ENCODE measurements around the gene ATRNL1.
"Not testable (repeated sequence)": the region's sequence is repeated elsewhere in the genome, so short reads cannot be mapped to it uniquely, and the experiment has no call there.

The ATRNL1 gene

DNA sequence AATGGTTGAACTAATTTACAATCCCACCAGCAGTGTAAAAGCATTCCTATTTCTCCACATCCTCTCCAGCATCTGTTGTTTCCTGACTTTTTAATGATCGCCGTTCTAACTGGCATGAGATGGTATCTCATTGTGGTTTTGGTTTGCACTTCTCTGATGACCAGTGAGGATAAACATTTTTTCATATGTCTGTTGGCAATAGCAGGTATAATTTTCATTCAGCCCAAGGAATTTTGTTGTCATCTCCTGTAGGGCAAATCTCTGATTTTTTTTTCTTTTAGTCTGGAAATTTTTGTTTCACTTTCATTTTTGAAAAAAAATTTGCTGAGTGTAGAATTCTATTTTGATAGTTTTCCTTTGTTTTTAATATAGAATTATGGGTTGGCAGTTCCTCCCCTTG lies 114.1 kb downstream of the ATRNL1 start:
- not testable (repeated sequence) for DNase-seq (ENCODE audit: low read depth in 2 of 2)

DNA sequence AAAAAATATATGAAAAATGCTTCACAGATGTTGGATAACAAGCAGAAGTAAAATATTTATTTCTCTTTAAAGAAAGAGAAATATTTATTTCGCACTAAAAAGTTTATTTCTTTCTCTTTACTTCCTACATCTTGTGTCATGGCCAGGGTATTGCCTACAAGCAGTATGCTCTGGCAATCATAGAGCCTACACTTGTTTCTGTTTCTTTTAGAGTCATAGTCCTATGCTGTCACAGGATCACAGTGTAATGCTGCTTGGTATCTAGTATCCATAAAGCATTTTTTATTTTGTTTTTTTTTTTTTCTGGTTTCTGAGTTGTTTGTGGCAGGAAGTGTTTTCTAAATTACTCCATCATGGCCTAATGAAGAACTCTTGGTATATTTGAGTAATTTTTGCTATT lies 116.0 kb downstream of the ATRNL1 start:
- no peak for DNase-seq (ENCODE audit: low read depth in 2 of 2)

DNA sequence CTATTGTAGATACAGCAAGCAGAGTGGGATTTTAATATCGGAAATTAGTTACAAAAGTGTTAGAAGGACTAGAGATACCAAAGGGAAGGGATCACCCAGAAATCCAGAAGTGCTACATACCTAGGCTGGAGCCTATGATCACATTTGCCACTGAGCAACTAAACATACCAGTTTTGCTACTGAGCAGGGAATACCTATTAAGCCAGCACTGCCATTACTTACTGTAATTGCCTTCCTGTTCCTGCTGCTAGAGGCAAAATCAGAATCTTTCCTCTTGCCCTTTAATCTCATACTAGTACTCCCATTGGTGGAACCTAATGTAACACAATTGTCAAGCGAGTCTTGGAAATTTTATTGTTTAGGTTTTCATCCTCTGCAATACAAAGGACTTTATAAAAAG lies 121.7 kb downstream of the ATRNL1 start:
- DNase-seq (ENCODE audit: low read depth in 2 of 2) = no peak

- no peak for DNase-seq (ENCODE audit: low read depth in 2 of 2)
Measured at GRCh38 chr10:115219203-115219602, 126.0 kb downstream of the ATRNL1 start.

- DNase-seq (ENCODE audit: low read depth in 2 of 2) = no peak
Measured at GRCh38 chr10:115222039-115222438, 128.9 kb downstream of the ATRNL1 start.

- no peak for DNase-seq (ENCODE audit: low read depth in 2 of 2)
Measured at GRCh38 chr10:115239761-115240160, 146.6 kb downstream of the ATRNL1 start.

DNA sequence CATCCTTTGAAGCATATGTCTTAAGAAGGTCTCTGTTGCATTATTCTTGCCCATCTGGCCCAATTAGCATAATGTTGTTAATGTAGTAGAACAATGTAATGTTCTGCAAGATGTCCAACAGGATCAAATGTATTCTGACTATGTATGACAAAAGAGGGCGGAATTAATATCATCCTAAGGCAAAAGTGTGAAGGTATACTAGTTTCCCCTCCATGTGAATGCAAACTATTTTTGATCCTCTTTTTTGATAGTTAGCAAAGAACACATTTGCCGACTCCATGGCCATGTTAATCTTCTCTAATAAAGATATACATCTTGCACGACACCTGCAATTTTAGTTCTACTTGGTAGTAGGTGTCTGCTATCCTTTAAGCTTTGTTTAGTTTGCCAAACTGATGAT lies 157.6 kb downstream of the ATRNL1 start:
- no peak for DNase-seq (ENCODE audit: low read depth in 2 of 2)

DNA sequence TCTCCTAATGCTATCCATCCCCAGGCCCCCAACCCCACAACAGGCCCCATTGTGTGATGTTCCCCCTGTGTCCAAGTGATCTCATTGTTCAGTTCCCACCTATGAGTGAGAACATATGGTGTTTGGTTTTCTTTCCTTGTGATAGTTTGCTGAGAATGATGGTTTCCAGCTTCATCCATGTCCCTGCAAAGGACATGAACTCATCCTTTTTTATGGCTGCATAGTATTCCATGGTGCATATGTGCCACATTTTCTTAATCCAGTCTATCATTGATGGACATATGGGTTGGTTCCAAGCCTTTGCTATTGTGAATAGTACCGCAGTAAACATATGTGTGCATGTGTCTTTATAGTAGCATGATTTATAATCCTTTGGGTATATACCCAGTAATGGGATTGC lies 160.6 kb downstream of the ATRNL1 start:
- not testable (repeated sequence) for DNase-seq (ENCODE audit: low read depth in 2 of 2)

DNA sequence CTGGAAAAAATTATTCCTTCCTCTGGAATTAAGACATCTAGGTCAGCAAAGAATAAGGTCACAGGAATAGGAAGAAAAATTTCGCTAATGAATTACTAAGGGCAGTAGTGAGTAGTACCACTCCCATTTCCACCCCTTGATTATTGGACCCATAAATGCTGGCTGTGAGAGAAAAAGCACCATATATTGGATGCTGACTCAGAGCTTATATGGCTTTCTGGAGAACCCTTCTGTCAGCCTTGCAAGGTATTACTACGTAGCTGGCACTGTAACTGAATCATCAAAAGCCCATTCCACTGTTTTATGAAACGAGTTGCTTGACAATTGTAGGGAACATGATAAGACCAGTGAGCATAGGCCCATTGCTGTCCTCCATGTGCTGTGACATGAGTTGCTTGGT lies 179.3 kb downstream of the ATRNL1 start:
- no peak for DNase-seq (ENCODE audit: low read depth in 2 of 2)

DNA sequence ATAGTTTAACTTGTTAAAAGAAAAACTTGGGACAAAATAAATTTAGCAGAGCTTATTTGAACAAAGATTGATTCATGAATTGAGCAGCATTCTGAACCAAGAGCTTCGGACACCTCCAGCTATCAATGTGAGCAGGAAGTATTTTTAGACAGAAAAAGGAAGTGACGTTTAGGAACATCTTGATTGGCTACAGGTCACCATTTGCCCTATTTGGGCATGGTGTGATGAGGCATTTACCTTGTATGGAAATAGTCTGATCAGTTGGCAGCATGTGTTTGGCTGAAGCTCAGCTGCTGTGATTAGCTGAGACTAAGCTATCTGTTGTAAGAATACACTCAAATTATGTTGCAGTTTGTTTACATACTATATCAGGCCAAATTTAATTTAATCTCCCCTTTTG lies 185.1 kb downstream of the ATRNL1 start:
- no peak for DNase-seq (ENCODE audit: low read depth in 2 of 2)

DNA sequence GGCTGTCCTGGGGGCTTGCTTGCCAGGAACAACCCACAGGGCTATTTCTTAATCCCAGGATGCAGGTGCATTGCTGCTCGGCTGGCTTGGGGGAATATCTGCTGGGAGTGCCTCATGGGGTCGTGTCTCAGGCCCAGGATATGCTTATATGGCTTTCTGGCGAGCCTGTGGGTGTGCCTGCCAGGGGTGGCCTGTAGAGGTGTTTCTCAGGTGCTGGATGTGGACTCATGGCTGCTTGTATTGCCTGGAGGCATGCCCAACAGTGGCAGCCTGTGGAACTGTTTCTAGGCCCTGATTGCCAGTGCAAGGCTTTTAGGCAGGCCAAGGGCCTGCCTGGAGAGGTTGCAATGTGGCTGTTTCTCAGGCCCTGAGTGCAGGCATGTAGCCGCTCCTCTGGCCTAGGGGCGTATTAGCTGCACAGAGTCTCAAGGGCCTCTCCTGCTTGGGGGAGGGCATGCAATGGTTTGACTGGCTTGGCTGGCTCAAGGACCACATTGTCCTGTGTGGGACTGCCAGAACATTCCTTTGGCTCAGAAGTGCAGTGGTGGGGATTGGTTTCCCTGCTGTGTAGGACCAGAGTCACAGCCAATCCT lies 202.1 kb downstream of the ATRNL1 start:
- DNase-seq (ENCODE audit: low read depth in 2 of 2) = no peak

DNA sequence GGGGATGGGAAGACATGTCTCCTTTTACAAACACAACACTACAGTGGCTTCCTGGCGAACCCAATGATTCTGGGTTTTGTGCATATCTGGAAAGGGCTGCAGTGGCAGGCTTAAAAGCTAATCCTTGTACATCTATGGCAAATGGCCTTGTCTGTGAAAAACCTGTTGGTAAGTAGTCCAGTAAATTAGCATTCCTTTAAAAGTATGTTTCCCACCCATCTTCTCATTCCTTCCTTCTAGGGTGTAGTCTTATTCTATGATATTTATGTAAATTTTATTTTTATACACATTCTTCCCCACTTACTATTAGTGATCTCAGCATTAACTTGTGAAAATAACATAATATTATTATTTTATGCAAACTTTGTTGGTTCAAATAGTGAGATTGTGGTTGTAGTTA lies 206.9 kb downstream of the ATRNL1 start:
- no peak for DNase-seq (ENCODE audit: low read depth in 2 of 2)

- DNase-seq (ENCODE audit: low read depth in 2 of 2) = not testable (repeated sequence)
Measured at GRCh38 chr10:115319669-115320068, 226.5 kb downstream of the ATRNL1 start.

DNA sequence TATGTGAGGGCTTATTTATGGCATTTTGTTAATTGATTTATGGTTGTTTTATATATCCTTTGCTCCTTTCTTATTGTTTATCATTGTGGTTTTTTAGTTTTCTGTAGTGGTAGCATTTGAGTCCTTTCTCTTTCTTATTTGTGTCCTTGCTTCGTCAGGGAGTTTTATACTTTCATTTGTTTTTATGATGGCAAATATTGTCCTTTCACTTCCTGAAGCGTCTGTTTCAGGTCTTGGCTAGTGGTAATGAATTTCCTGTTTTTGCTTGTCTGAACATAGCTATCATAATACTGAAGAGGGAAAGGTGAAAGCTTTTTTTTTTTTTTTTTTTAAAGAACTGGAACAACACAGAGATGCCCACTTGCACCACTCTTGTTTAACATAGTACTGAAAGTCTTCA lies 228.2 kb downstream of the ATRNL1 start:
- DNase-seq (ENCODE audit: low read depth in 2 of 2) = no peak

DNA sequence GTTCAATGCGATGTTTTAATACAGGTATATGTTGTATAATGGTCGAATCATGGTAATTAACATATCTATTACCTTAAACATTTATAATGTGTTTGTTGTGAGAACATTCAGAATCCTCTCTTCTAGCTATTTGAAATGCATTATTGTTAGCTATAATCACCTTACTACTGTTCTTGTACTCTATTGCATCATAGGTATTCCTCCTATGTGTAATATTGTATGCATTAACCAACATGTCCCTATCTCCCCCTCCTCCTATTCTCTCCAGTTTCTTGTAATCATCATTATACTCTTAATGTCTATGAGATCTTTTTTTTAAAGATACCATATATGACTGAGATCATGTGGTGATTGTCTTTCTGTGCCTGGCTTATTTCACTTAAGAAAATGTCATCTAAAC lies 235.2 kb downstream of the ATRNL1 start:
- no peak for DNase-seq (ENCODE audit: low read depth in 2 of 2)

DNA sequence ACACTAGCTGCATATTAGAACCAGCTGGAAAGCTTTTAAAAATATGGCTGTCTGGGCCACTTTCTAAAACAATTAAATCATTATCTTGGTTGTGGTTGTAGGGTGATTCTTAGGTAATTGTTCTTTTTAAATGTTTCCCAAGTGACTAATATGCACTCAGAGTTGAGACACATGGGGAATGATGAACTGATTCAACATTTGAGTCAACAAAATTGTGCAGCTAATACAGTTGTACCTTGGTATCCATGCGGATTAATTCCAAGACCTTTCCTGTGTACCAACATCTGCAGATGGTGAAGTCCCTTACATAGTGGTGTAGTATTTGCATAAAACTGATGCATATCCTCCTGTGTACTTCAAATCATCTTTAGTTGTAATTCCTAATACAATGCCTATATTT lies 242.2 kb downstream of the ATRNL1 start:
- no peak for DNase-seq (ENCODE audit: low read depth in 2 of 2)

DNA sequence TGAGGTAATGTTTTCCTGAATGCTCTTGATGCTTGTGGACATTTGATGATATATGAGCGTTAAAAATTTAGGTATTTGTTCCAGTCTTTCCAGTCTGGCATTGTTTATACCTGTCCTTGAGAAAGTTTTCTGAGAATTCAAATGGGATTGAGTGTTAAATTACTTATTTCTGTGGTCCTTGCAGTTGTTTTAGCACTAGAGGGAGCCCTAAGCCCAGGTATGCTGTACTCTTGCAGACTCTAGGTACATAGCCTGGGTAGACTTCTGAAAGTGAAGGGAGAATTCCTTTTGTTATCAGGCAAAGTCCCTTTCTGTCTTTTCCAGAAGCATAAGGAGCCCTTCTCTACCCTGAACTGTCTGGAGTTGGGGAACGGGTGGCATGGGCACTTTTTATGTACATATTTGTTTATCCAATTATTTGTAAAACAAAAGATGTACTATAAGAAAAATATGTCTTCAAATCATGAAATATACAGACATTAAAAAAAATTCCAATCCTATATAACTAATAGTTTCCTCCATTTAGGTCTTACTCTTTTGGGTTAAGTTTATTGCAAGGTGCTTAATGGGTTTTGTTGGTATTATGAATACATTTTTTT lies 262.1 kb downstream of the ATRNL1 start:
- DNase-seq (ENCODE audit: low read depth in 2 of 2) = peak; percentile 29 to 33

- not testable (repeated sequence) for DNase-seq (ENCODE audit: low read depth in 2 of 2)
Measured at GRCh38 chr10:115367920-115368319, 274.8 kb downstream of the ATRNL1 start.

DNA sequence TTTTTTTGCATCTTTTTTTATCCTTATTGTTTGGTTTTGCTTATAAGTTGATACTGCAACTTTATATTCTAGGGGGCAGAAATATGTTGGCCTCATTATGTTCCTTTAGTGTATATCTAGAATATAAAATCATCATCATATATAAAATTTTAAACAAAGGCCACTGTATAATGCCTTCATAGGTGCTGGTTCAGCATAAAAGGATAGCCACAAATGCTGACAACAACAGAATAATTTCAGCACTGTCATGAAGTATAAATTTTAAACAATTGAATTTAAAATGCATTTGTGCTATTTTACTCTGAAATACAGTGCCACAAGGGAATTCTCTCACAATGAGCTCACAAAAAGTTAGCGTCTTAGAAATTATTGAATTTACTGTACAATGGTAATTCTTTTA lies 285.9 kb downstream of the ATRNL1 start:
- DNase-seq (ENCODE audit: low read depth in 2 of 2) = no peak

DNA sequence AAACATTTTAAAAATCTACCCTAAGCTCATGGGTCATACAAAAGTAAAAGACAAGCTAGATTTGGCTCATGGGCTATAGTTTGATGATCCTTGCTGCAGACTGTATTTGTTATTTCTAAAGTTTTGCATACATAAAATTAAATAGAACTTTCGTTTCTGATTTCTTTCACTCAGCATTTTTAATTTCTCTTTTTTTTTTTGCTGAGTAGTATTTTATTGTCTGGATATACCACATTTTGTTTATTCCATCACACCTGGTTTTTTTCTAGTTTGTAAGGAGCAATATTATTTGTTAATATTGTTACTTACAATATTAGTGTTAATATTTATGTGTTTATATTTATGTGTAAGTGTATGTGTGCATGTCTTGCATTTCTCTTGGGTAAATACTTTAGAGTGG lies 291.5 kb downstream of the ATRNL1 start:
- DNase-seq (ENCODE audit: low read depth in 2 of 2) = no peak

- no peak for DNase-seq (ENCODE audit: low read depth in 2 of 2)
Measured at GRCh38 chr10:115390607-115391006, 297.4 kb downstream of the ATRNL1 start.

DNA sequence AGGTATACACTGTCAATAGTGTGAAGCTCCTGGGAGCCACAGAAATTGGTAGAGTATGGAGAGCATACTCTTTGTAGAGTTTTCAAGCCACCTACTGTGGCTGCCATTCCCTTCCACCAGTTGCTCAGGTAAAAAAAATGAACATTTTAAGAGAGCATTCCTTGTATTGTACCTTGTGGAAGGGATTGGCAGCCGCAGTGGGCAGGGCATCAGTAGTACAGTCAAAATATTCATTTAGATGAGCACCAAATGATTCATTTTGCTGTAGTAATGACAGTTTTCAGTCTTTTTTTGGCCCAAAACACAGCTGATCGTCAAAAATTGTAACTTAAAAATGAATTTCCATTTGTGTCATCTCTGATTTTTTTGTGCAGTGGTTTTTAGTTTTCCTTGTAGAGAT lies 304.9 kb downstream of the ATRNL1 start:
- no peak for DNase-seq (ENCODE audit: low read depth in 2 of 2)

GRCh38 chr10:115402699-115403098 lies 309.5 kb downstream of the ATRNL1 start:
- DNase-seq (ENCODE audit: low read depth in 2 of 2) = peak; percentile 47 to 56

DNA sequence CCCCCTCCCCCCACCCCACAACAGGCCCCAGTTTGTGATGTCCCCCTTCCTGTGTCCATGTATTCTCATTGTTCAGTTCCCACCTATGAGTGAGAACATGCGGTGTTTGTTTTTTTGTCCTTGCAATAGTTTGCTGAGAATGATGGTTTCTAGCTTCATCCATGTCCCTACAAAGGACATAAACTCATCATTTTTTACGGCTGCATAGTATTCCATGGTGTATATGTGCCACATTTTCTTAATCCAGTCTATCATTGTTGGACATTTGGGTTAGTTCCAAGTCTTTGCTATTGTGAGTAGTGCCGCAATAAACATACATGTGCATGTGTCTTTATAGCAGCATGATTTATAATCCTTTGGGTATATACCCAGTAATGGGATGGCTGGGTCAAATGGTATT lies 312.7 kb downstream of the ATRNL1 start:
- not testable (repeated sequence) for DNase-seq (ENCODE audit: low read depth in 2 of 2)

Data from fibroblast of skin of left quadriceps (primary cell).